Measurements from ENCODE around the gene PVALEF.

DNA sequence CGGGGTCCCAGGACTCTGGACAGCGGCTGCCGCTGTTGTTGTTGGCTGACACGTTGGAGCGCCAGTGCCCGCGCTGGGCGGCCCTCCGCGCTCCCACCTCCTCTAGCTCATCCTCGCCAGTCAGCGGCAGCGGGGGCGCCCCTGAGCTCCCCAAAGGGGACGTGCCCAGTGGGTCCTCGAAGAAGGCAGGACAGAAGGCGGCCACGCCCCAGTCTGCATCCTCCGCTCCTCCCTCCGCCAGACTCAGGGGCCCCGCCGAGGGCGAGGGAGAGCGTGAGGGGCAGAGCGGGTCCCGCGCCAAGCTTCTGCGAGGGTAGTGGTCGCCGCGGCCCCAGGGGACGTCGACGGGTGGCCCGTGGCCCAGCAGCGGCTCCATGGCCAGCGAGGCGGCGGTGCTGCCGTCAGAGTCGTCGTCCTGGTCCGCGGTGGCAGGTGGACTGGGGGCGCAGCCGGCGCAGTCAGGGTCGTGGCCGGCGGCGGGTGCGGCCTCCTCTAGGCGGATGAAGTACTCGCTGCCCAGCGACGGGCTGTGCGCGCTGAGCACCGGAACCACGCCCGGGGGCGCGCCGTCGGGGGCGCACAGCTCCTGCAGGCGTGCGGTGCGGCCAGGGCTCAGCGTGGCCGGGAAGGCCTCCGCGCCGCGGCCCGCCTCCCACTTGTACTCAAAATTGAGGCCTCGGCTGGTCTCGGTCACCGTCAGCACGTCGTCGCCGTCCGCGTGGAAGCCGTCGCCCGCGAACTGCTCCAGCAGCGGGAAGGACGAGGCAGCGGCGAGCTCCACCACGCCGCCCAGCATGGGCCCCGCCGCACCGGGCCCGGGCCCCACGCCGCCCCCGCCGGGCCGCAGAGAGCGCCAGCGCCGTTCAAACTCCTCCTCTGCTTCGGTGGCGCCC is 43.2 kb upstream of the PVALEF start:
- TF ChIP-seq, protein P1, sequence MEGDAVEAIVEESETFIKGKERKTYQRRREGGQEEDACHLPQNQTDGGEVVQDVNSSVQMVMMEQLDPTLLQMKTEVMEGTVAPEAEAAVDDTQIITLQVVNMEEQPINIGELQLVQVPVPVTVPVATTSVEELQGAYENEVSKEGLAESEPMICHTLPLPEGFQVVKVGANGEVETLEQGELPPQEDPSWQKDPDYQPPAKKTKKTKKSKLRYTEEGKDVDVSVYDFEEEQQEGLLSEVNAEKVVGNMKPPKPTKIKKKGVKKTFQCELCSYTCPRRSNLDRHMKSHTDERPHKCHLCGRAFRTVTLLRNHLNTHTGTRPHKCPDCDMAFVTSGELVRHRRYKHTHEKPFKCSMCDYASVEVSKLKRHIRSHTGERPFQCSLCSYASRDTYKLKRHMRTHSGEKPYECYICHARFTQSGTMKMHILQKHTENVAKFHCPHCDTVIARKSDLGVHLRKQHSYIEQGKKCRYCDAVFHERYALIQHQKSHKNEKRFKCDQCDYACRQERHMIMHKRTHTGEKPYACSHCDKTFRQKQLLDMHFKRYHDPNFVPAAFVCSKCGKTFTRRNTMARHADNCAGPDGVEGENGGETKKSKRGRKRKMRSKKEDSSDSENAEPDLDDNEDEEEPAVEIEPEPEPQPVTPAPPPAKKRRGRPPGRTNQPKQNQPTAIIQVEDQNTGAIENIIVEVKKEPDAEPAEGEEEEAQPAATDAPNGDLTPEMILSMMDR (IDR thresholded peaks at IDR 0.05) = no peak
- no peak for TF ChIP-seq POLR2A (IDR thresholded peaks at IDR 0.05; ENCODE audit: low read depth)
- TF ChIP-seq POLR2AphosphoS5 (IDR thresholded peaks at IDR 0.05) = no peak
- no peak for TF ChIP-seq EP300 (IDR thresholded peaks at IDR 0.05)

All from esophagus muscularis mucosa (tissue), 4 donors.